ENCODE results near the gene MS4A13.
"Not testable (repeated sequence)": the region's sequence is repeated elsewhere in the genome, so short reads cannot be mapped to it uniquely, and the experiment has no call there.

Gene MS4A13

GRCh38 chr11:60515144-60515855 lies at the start of gene MS4A13:
Gene MS4A13, plus strand, starts transcription at chr11:60515392. Its CDS starts 2,692 bp downstream, at chr11:60518084.
- DNase-seq: no peak

- DNase-seq: no peak
These were observed 46.4 kb upstream of the MS4A13 start for GRCh38 chr11:60468829-60469228.

- no peak for DNase-seq
These were observed 45.5 kb upstream of the MS4A13 start for GRCh38 chr11:60469723-60470122.

GRCh38 chr11:60477035-60477445 lies 38.2 kb upstream of the MS4A13 start:
- no peak for DNase-seq

GRCh38 chr11:60482361-60482760 lies 32.8 kb upstream of the MS4A13 start:
- no peak for DNase-seq

- no peak for DNase-seq
These were observed 29.2 kb upstream of the MS4A13 start for GRCh38 chr11:60485987-60486386.

- no peak for DNase-seq
These were observed 22.6 kb upstream of the MS4A13 start, which contains the start of gene MS4A12 for GRCh38 chr11:60492488-60493009. Gene MS4A12, plus strand, starts transcription at chr11:60492778. Its CDS starts 4,541 bp downstream, at chr11:60497319.

- DNase-seq: no peak
These were observed 21.7 kb upstream of the MS4A13 start for GRCh38 chr11:60493454-60493853.

GRCh38 chr11:60498399-60498798 lies 16.8 kb upstream of the MS4A13 start:
- DNase-seq: no peak

- DNase-seq: no peak
These were observed 16.3 kb upstream of the MS4A13 start for GRCh38 chr11:60498853-60499252.

- no peak for DNase-seq
These were observed 14.8 kb upstream of the MS4A13 start for GRCh38 chr11:60500276-60500910.

GRCh38 chr11:60502221-60502775 lies 12.9 kb upstream of the MS4A13 start:
- DNase-seq: no peak

- no peak for DNase-seq
These were observed 10.8 kb upstream of the MS4A13 start for GRCh38 chr11:60504219-60504905.

GRCh38 chr11:60509609-60510008 lies 5.6 kb upstream of the MS4A13 start:
- not testable (repeated sequence) for DNase-seq

GRCh38 chr11:60510209-60510608 lies 5.0 kb upstream of the MS4A13 start:
- not testable (repeated sequence) for DNase-seq

- DNase-seq: no peak
These were observed 3.8 kb upstream of the MS4A13 start for GRCh38 chr11:60511393-60511792.

GRCh38 chr11:60512651-60513225 lies 2.5 kb upstream of the MS4A13 start:
- no peak for DNase-seq

- no peak for DNase-seq
These were observed 1.4 kb upstream of the MS4A13 start for GRCh38 chr11:60513496-60514460.

GRCh38 chr11:60528465-60528864 lies 13.3 kb downstream of the MS4A13 start:
- DNase-seq: no peak

GRCh38 chr11:60528934-60529333 lies 13.7 kb downstream of the MS4A13 start:
- DNase-seq: no peak

GRCh38 chr11:60530454-60531100 lies 15.4 kb downstream of the MS4A13 start:
- no peak for DNase-seq
